Right lobe of liver (tissue), 6 donors: ENCODE measurements around the gene SULF2. TPM values are rescaled to one million over a fixed set of nuclear protein-coding genes. Genes with fewer than 3 reads are reported as not detected.

ENCODE experiments used
- ATAC-seq, 4 donors: fragments of 200-7000 bp; cut with Tn5 transposase; one replicate each; pipeline ENCODE4 v1.9.1; 2020; ENCODE audit warnings: mild to moderate bottlenecking in 4 of 4, moderate library complexity in 4 of 4
- DNase-seq, 3 donors: peaks; one replicate each; pipeline ENCODE4 v3.0.0-alpha.2; 2020
- H3K27ac ChIP-seq, 3 donors: fragments of 200-600 bp; one replicate each; pipeline ENCODE4 v1.8.0; 2022
- H3K27me3 ChIP-seq, 2 donors: fragments of 200-600 bp; one replicate each; pipeline ENCODE4 v1.8.0; 2022
- H3K36me3 ChIP-seq, 4 donors: fragments of 200-600 bp; sonication (generic) in 1 of 4; one replicate each; pipeline versions ENCODE4 v1.5.1 to v1.8.0; 2017 to 2022; ENCODE audit warnings: control low read depth in 1 of 4
- H3K4me1 ChIP-seq, 4 donors: fragments of 200-600 bp; sonication (generic) in 1 of 4; one replicate each; pipeline versions ENCODE4 v1.5.1 to v1.8.0; 2017 to 2022; ENCODE audit warnings: control low read depth in 1 of 4
- H3K4me3 ChIP-seq, 3 donors: fragments of 200-600 bp; one replicate each; pipeline ENCODE4 v1.8.0; 2022
- H3K9me3 ChIP-seq, 4 donors: fragments of 200-600 bp; sonication (generic) in 1 of 4; one replicate each; pipeline versions ENCODE4 v1.5.1 to v1.8.0; 2017 to 2022; ENCODE audit warnings: control low read depth in 1 of 4
- CTCF ChIP-seq, 4 donors: fragments of 200-600 bp in 3 of 4; fragments of 450-650 bp in 1 of 4; IDR thresholded peaks; one replicate each; pipeline versions ENCODE4 v1.5.1 to v1.8.0; 2016 to 2022; ENCODE audit warnings: antibody characterized with exemption in 4 of 4, mild to moderate bottlenecking in 2 of 4
- POLR2A ChIP-seq: fragments of 450-650 bp; IDR thresholded peaks from one replicate; pipeline ENCODE4 v1.6.1; 2017; ENCODE audit warnings: antibody characterized with exemption, mild to moderate bottlenecking
- WGBS: methylation state at CpG from one replicate; pipeline ENCODE4 v1.1.6; 2018; ENCODE audit warnings: low coverage, low lambda C conversion rate; ENCODE audit not compliant: insufficient coverage; ENCODE audit errors: missing lambda C conversion rate; 5-methylcytosine and 5-hydroxymethylcytosine counted together
- intact Hi-C, 2 donors: fragments of 100-400 bp; cut with DNase I; formaldehyde crosslinking; loops; one replicate each; pipeline versions ENCODE4 v1.11.2 to v1.14.1; 2022
- total RNA-seq, 6 experiments: library from RNA; depleted of rRNA in 2 of 6; stranded (reverse); fragments of >200 nt in 2 of 6; fragmentation: NEBNext Ultra II Directional in 3 of 6; extraction: Animal tissue kit (Norgen Biotek cat#: 25700) in 3 of 6; gene quantifications; one replicate each; pipeline versions ENCODE4 v1.1.0 to v1.2.4, GENCODE V29; 2016 to 2023
- donor health status: DM: no; HTN: yes; CAD: no.
- donor health status: DM: no; HTN: no; CAD: no.
- donor health status: DM: no; HTN: no; CAD: no.
- donor health status: DM: no; HTN: yes; CAD: no.
- donor health status: DM: no; HTN: yes; CAD: no.

SULF2 gene
- total RNA-seq, 6 experiments from 2014 or later: 6.1 to 92.0 (median 48.3) TPM

- TF ChIP-seq POLR2A (no peak), CTCF (IDR thresholded peaks at IDR 0.05) (no peak)
- Histone ChIP-seq H3K9me3 (no peaks in the 10 kb centered on the region), H3K4me3 (no peak overlapping the region), H3K4me1 (no peaks in the 10 kb centered on the region), H3K36me3 (peaks cover 0 to 2% (median 0%) of the 10 kb centered on the region in 4 donors), H3K27me3 (no peaks in the 10 kb centered on the region), H3K27ac (no peak overlapping the region)
- no peak for DNase-seq
- ATAC-seq: no peak
- WGBS: 50% methylated on average over 1 of the region's 1 CpG
- intact Hi-C loops: no loop called here
Measured at GRCh38 chr20:47699818-47700217, 85.5 kb downstream of the SULF2 start.

- intact Hi-C loops: no loop called here
- 100% methylated on average over 2 of the region's 6 CpGs for WGBS
- ATAC-seq (no peak), DNase-seq (no peak)
- H3K4me3 ChIP-seq: no peak overlapping the region
- no peak overlapping the region for H3K27ac ChIP-seq
- TF ChIP-seq POLR2A (no peak), CTCF (IDR thresholded peaks at IDR 0.05) (no peak)
- H3K4me1 ChIP-seq: no peaks in the 10 kb centered on the region
- H3K27me3 ChIP-seq: no peaks in the 10 kb centered on the region
- peaks cover 0 to 2% (median 0%) of the 10 kb centered on the region in 4 donors for H3K36me3 ChIP-seq
- no peaks in the 10 kb centered on the region for H3K9me3 ChIP-seq
Measured at GRCh38 chr20:47698142-47698541, 87.1 kb downstream of the SULF2 start.

GRCh38 chr20:47696856-47697255, 88.4 kb downstream of the SULF2 start:
- TF ChIP-seq POLR2A (no peak), CTCF (IDR thresholded peaks at IDR 0.05) (no peak)
- intact Hi-C loops: no loop called here
- Histone ChIP-seq H3K4me1 (no peaks in the 10 kb centered on the region), H3K9me3 (peaks cover 0 to under 1% (median 0%) of the 10 kb centered on the region in 4 donors), H3K27me3 (no peaks in the 10 kb centered on the region), H3K36me3 (peaks cover 0 to 2% (median 0%) of the 10 kb centered on the region in 4 donors), H3K4me3 (no peak overlapping the region), H3K27ac (no peak overlapping the region)
- ATAC-seq: no peak
- 91% methylated on average over 8 of the region's 11 CpGs for WGBS
- DNase-seq: no peak

- WGBS: 91% methylated on average over 8 of the region's 21 CpGs
- Histone ChIP-seq H3K27me3 (no peaks in the 10 kb centered on the region), H3K36me3 (peaks cover 0 to 2% (median 0%) of the 10 kb centered on the region in 4 donors), H3K4me1 (no peaks in the 10 kb centered on the region), H3K27ac (no peak overlapping the region), H3K4me3 (no peak overlapping the region), H3K9me3 (peaks cover 0 to 7% (median 2%) of the 10 kb centered on the region in 4 donors)
- intact Hi-C loops: no loop called here
- ATAC-seq (no peak), DNase-seq (no peak)
- TF ChIP-seq CTCF (IDR thresholded peaks at IDR 0.05): no peak
- no peak for TF ChIP-seq POLR2A
Measured at GRCh38 chr20:47694021-47694818, 91.1 kb downstream of the SULF2 start.
